HepG2 (cell line): Measurements from ENCODE around the gene MAP3K2. TPM values are rescaled to one million over a fixed set of nuclear protein-coding genes. Genes with fewer than 3 reads are reported as not detected.

ENCODE experiments used
- ATAC-seq: fragments of 200-7000 bp; cut with Tn5 transposase; 3 replicates; pipeline ENCODE4 v1.9.1; 2020; ENCODE audit warnings: mild to moderate bottlenecking, moderate library complexity
- BruUV-seq: library from RNA; stranded (reverse); fragments of 400-500 nt; replicated peaks from 2 replicates; lab custom pipeline; 2021; lab: Mats Ljungman, UMichigan
- CTCF ChIA-PET: fragments of 300-600 bp; formaldehyde crosslinking; extraction: SDS; loops from one replicate; lab custom pipeline; 2021; ENCODE audit warnings: low total read pairs, inconsistent platforms, low intra/inter-chr PET ratio; lab: Yijun Ruan, JAX
- POLR2A ChIA-PET: fragments of 350-600 bp; sonication (Branson Sonifier 250); formaldehyde crosslinking; loops from one replicate; lab custom pipeline; 2020; ENCODE audit warnings: antibody characterized with exemption, inconsistent platforms; lab: Yijun Ruan, JAX
- DNase-seq: peaks from one replicate; pipeline ENCODE4 v3.0.0-alpha.2; 2015; ENCODE audit warnings: low spot score
- FAIRE-seq: peaks from 3 replicates; lab custom pipeline; 2011; peaks lifted over from hg19 to GRCh38; lab: Jason Lieb, UNC
- H2AFZ ChIP-seq: one replicate; pipeline ENCODE4 v1.6.1; 2011; ENCODE audit warnings: low read length, inconsistent platforms
- H3K27ac ChIP-seq: fragments of 300-600 bp; 3 replicates; pipeline ENCODE4 v1.8.0; 2011; ENCODE audit warnings: mixed run types, mild to moderate bottlenecking, mixed read lengths, low read length, inconsistent platforms; ENCODE audit not compliant: insufficient read depth; ENCODE audit errors: extremely low read length
- H3K27me3 ChIP-seq, 2 experiments: fragments of 200-600 bp in 1 of 2; 2 replicates in 1 of 2; 3 replicates in 1 of 2; pipeline versions ENCODE4 v1.6.0 to v1.8.0; 2011; ENCODE audit warnings: low read length in 2 of 2, mild to moderate bottlenecking in 2 of 2, moderate library complexity in 2 of 2, inconsistent platforms in 1 of 2; ENCODE audit not compliant: insufficient read depth in 2 of 2, control insufficient read depth in 1 of 2
- H3K36me3 ChIP-seq, 2 experiments: fragments of 200-600 bp in 1 of 2; replicated peaks in 1 of 2; 2 replicates in 1 of 2; 3 replicates in 1 of 2; pipeline versions ENCODE4 v1.5.1 to v1.8.0; 2011; ENCODE audit warnings: low read length in 2 of 2, inconsistent platforms in 1 of 2; ENCODE audit not compliant: insufficient read depth in 2 of 2, control insufficient read depth in 1 of 2
- H3K4me1 ChIP-seq: 2 replicates; pipeline ENCODE4 v1.5.1; 2012; ENCODE audit warnings: low read length, inconsistent platforms; ENCODE audit not compliant: insufficient read depth
- H3K4me2 ChIP-seq: 2 replicates; pipeline ENCODE4 v1.6.0; 2011; ENCODE audit warnings: low read depth, low read length, inconsistent platforms
- H3K4me3 ChIP-seq, 3 experiments: fragments of 200-600 bp in 1 of 3; sonication (generic), shearing (Covaris generic) in 1 of 3; replicated peaks in 1 of 3; 2 replicates each; pipeline ENCODE4 v1.5.1; 2011 to 2016; ENCODE audit warnings: low read length in 3 of 3, inconsistent platforms in 2 of 3, low read depth in 2 of 3, mild to moderate bottlenecking in 2 of 3, control low read depth in 1 of 3, mixed read lengths in 1 of 3; ENCODE audit not compliant: insufficient read depth in 1 of 3
- H3K79me2 ChIP-seq: one replicate; pipeline ENCODE4 v1.6.1; 2011; ENCODE audit warnings: low read length, inconsistent platforms; ENCODE audit not compliant: insufficient read depth
- H3K9ac ChIP-seq: 2 replicates; pipeline ENCODE4 v1.6.0; 2011; ENCODE audit warnings: mild to moderate bottlenecking, low read depth, low read length, inconsistent platforms; ENCODE audit not compliant: insufficient read depth
- H3K9me3 ChIP-seq: 2 replicates; pipeline ENCODE4 v1.5.1; 2012; ENCODE audit warnings: mild to moderate bottlenecking, low read length
- H4K20me1 ChIP-seq: 2 replicates; pipeline ENCODE4 v1.6.0; 2011; ENCODE audit warnings: inconsistent platforms, mild to moderate bottlenecking, low read length, moderate library complexity; ENCODE audit not compliant: insufficient read depth
- CREM ChIP-seq, 2 experiments: sonication (generic) in 1 of 2; formaldehyde crosslinking in 1 of 2; IDR thresholded peaks; 2 replicates each; pipeline versions ENCODE4 v1.4.0 to v1.6.1; 2016 to 2020; ENCODE audit warnings: antibody characterized with exemption in 1 of 2, mild to moderate bottlenecking in 1 of 2, missing genetic modification reagents in 1 of 2
- FOXA1 ChIP-seq, 2 experiments: fragments of 450-650 bp in 1 of 2; sonication (generic) in 1 of 2; formaldehyde crosslinking in 1 of 2; IDR thresholded peaks; 2 replicates each; pipeline versions ENCODE4 v1.4.0 to v1.6.1; 2016 to 2020; ENCODE audit warnings: missing genetic modification reagents in 1 of 2
- GTF3A ChIP-seq: sonication (generic); formaldehyde crosslinking; conservative IDR thresholded peaks from 2 replicates; pipeline ENCODE4 v1.4.0; 2020; ENCODE audit warnings: mild to moderate bottlenecking, missing genetic modification reagents
- HNRNPH1 ChIP-seq: fragments of 200-400 bp; formaldehyde crosslinking; optimal IDR thresholded peaks from 2 replicates; pipeline ENCODE3; 2017; ENCODE audit warnings: mild to moderate bottlenecking, low read depth, low read length
- MAFF ChIP-seq: IDR thresholded peaks from 2 replicates; pipeline ENCODE4 v1.6.1; 2011; ENCODE audit warnings: low read depth, low read length, improper control_type of control experiment
- MXD4 ChIP-seq: IDR thresholded peaks from 2 replicates; pipeline ENCODE4 v1.6.1; 2016; ENCODE audit warnings: mild to moderate bottlenecking, missing biosample characterization, missing genetic modification reagents
- PHF8 ChIP-seq: sonication (generic); formaldehyde crosslinking; IDR thresholded peaks from 2 replicates; pipeline ENCODE4 v1.5.0; 2020; ENCODE audit warnings: missing genetic modification reagents
- SMARCE1 ChIP-seq: fragments of 450-650 bp; IDR thresholded peaks from 2 replicates; pipeline ENCODE4 v1.6.1; 2017; ENCODE audit warnings: borderline replicate concordance
- SP140L ChIP-seq: sonication (generic); formaldehyde crosslinking; IDR thresholded peaks from 2 replicates; pipeline ENCODE4 v1.4.0; 2020; ENCODE audit warnings: missing genetic modification reagents, borderline replicate concordance
- SP2 ChIP-seq: sonication (generic); formaldehyde crosslinking; IDR thresholded peaks from 2 replicates; pipeline ENCODE4 v1.5.1; 2020; ENCODE audit warnings: mild to moderate bottlenecking, missing genetic modification reagents
- SRF ChIP-seq: IDR thresholded peaks from 2 replicates; pipeline ENCODE4 v1.6.1; 2011; ENCODE audit warnings: mild to moderate bottlenecking, low read depth, low read length, moderate library complexity
- ZFP82 ChIP-seq: sonication (generic); formaldehyde crosslinking; IDR thresholded peaks from 2 replicates; pipeline ENCODE4 v1.5.1; 2020; ENCODE audit warnings: mild to moderate bottlenecking, missing genetic modification reagents, borderline replicate concordance
- ZMAT5 ChIP-seq: sonication (generic); formaldehyde crosslinking; IDR thresholded peaks from 2 replicates; pipeline ENCODE4 v1.5.0; 2020; ENCODE audit warnings: mild to moderate bottlenecking, low read depth, missing genetic modification reagents, borderline replicate concordance
- ZNF292 ChIP-seq: sonication (generic); formaldehyde crosslinking; IDR thresholded peaks from 2 replicates; pipeline ENCODE4 v1.8.1; 2022; ENCODE audit warnings: mild to moderate bottlenecking, low read depth, missing genetic modification reagents, borderline replicate concordance
- ZNF30 ChIP-seq: sonication (generic); formaldehyde crosslinking; IDR thresholded peaks from 2 replicates; pipeline ENCODE4 v1.5.0; 2020; ENCODE audit warnings: mild to moderate bottlenecking, missing genetic modification reagents
- ZNF709 ChIP-seq: sonication (generic); formaldehyde crosslinking; IDR thresholded peaks from 2 replicates; pipeline ENCODE4 v1.5.0; 2020; ENCODE audit warnings: mild to moderate bottlenecking, missing genetic modification reagents
- ZNF816 ChIP-seq: sonication (generic); formaldehyde crosslinking; IDR thresholded peaks from 2 replicates; pipeline ENCODE4 v1.8.0; 2022; ENCODE audit warnings: missing genetic modification reagents, mild to moderate bottlenecking, borderline replicate concordance
- WGBS: methylation state at CpG from one replicate; pipeline ENCODE4 v1.1.6; 2017; ENCODE audit warnings: low lambda C conversion rate; 5-methylcytosine and 5-hydroxymethylcytosine counted together
- in situ Hi-C: cut with HindIII; loops from 2 replicates; pipeline ENCODE4 v1.10.0; 2017; ENCODE audit warnings: low pct_unique_long_range_greater_than_20kb; ENCODE audit not compliant: extremely low pct_ligation_motif_present
- intact Hi-C: fragments of 100-400 bp; cut with micrococcal nuclease; formaldehyde crosslinking; loops from one replicate; pipeline ENCODE4 v1.10.0; 2022; ENCODE audit not compliant: unreplicated experiment
- polyA plus RNA-seq, 8 experiments: library from polyadenylated mRNA; depleted of rRNA in 3 of 8; stranded (reverse) in 7 of 8; unstranded in 1 of 8; fragments of >200 nt; fragmentation: Illumina TruSeq in 4 of 8; extraction: Trizol in 4 of 8; gene quantifications; 2 replicates each; pipeline versions ENCODE4 v1.2.1 to v1.2.3, GENCODE V29; 2011 to 2016; ENCODE audit warnings: low read depth in 4 of 8, missing spikeins in 1 of 8, mixed read lengths in 1 of 8; ENCODE audit not compliant: insufficient read depth in 1 of 8
- total RNA-seq, 5 experiments: library from RNA; depleted of rRNA; stranded (reverse); fragments of >200 nt; fragmentation: Illumina TruSeq; extraction: Trizol; gene quantifications; 2 replicates each; pipeline ENCODE4 v1.2.3, GENCODE V29; 2016; ENCODE audit warnings: low read depth in 1 of 5

Gene MAP3K2
- total and polyA plus RNA-seq, 2 of the 13 experiments (the other 11 are each of a cell fraction or from before 2014, with no cell fraction given): 12.2 to 37.2 TPM

- Histone ChIP-seq H3K4me2 (no peak overlapping the region), H4K20me1 (no peaks in the 10 kb centered on the region), H3K27ac (no peak overlapping the region), H3K9ac (no peak overlapping the region), H3K4me1 (peaks cover 30% of the 10 kb centered on the region), H3K79me2 (peaks cover 5% of the 10 kb centered on the region), H2AFZ (no peak overlapping the region), H3K4me3 (no peak overlapping the region), H3K9me3 (no peaks in the 10 kb centered on the region), H3K27me3 (no peaks in the 10 kb centered on the region), H3K36me3 (no peaks in the 10 kb centered on the region)
- WGBS: 92% methylated on average over 2 of the region's 2 CpGs
- intact Hi-C loops: no loop called here
- ChIA-PET POLR2A (no interaction called here), CTCF (no interaction called here)
- ATAC-seq (no peak), FAIRE-seq (no peak), DNase-seq (no peak)
- BruUV-seq: no TSS peak
- in situ Hi-C loops: no loop called here
- TF ChIP-seq ZFP82 (CRISPR knock-in tag) (no peak), SP2 (CRISPR knock-in tag) (no peak), PHF8 (CRISPR knock-in tag) (no peak), ZNF816 (CRISPR knock-in tag) (no peak)
Measured at GRCh38 chr2:127392133-127392827, 4.5 kb upstream of the MAP3K2 start.

GRCh38 chr2:127389778-127390435 is 2.1 kb upstream of the MAP3K2 start:
- Histone ChIP-seq H3K27me3 (no peaks in the 10 kb centered on the region; a peak in 1 of 5 replicates), H3K4me3 (no peak overlapping the region), H3K4me1 (peaks cover 43% of the 10 kb centered on the region), H3K36me3 (peaks cover 0 to 2% of the 10 kb centered on the region in 2 experiments; a peak in 2 of 5 replicates), H3K9ac (no peak overlapping the region), H3K79me2 (peaks cover 27% of the 10 kb centered on the region), H2AFZ (no peak overlapping the region), H3K4me2 (no peak overlapping the region), H3K9me3 (no peaks in the 10 kb centered on the region), H4K20me1 (peaks cover 18% of the 10 kb centered on the region), H3K27ac (no peak overlapping the region)
- BruUV-seq: no TSS peak
- DNase-seq: no peak
- in situ Hi-C loops: no loop called here
- no peak for FAIRE-seq
- no peak for ATAC-seq
- 83% methylated on average over 5 of the region's 5 CpGs for WGBS
- CTCF ChIA-PET: no interaction called here
- intact Hi-C loops: no loop called here
- POLR2A ChIA-PET: interaction anchor here (2.3 kb wide), 2 partner anchors 9 to 29 kb away, joined by 18 to 44 read pairs; partner anchors contain the start of gene PROC
- TF ChIP-seq SMARCE1 (no peak), FOXA1 (IDR thresholded peaks at IDR 0.05) (no peak), FOXA1 (CRISPR knock-in tag; IDR thresholded peaks at IDR 0.05) (no peak), MXD4 (no peak), ZNF292 (CRISPR knock-in tag) (no peak), SRF (no peak), ZNF30 (CRISPR knock-in tag) (no peak), MAFF (no peak), CREM (IDR thresholded peaks at IDR 0.05) (no peak), CREM (CRISPR knock-in tag; IDR thresholded peaks at IDR 0.05) (no peak), ZMAT5 (CRISPR knock-in tag) (no peak), SP140L (CRISPR knock-in tag) (no peak), HNRNPH1 (no peak), GTF3A (CRISPR knock-in tag) (no peak), ZNF709 (no peak)
